HG03045 (cell line): Measurements from ENCODE around the gene ALDH9A1.
"Not testable (repeated sequence)": the region's sequence is repeated elsewhere in the genome, so short reads cannot be mapped to it uniquely, and the experiment has no call there.

Experiments
- ATAC-seq: cut with Tn5 transposase; IDR thresholded peaks from one replicate; pipeline ENCODE4 v1.9.1; 2021; ENCODE audit warnings: mild to moderate bottlenecking, moderate library complexity; ENCODE audit not compliant: unreplicated experiment

ALDH9A1 gene

DNA sequence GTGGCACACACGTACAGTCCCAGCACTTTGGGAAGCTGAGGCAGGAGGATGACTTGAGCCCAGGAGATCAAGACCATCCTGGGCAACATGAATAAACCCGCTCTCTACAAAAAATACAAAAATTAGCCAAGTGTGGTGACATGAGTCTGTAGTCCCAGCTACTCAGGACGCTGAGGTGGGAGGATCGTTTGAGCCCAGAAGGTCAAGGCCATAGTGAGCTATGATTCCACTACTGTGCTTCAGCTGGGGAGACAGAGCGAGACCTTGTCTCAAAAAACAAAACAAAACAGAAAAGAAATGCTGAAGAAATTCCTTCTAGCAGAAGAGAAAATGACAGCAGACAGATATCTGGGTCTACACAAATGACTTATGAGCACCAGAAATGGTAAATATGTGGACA lies 10.3 kb downstream of the ALDH9A1 start:
- ATAC-seq, result no peak

DNA sequence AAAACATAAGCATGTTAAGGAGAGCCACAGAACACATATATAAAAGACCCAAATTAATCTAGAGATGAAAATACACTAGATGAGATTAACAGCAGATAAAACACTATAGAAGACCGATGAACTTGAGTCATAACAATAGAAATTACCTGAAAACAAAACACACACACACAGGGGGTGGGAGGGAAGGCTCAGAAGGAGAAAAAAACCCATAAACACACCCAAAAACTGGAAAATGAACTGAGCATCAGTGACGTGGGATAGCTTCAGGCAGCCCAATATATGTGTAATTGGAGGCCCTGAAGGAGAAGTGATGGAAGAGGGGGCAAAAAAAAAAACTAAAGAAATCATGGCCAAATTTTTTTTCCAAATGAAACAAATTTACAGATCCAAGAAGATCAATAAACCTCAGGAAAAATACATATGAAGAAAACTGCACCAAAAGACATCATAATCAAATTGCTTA lies 11.4 kb downstream of the ALDH9A1 start:
- peak; percentile 29 for ATAC-seq

DNA sequence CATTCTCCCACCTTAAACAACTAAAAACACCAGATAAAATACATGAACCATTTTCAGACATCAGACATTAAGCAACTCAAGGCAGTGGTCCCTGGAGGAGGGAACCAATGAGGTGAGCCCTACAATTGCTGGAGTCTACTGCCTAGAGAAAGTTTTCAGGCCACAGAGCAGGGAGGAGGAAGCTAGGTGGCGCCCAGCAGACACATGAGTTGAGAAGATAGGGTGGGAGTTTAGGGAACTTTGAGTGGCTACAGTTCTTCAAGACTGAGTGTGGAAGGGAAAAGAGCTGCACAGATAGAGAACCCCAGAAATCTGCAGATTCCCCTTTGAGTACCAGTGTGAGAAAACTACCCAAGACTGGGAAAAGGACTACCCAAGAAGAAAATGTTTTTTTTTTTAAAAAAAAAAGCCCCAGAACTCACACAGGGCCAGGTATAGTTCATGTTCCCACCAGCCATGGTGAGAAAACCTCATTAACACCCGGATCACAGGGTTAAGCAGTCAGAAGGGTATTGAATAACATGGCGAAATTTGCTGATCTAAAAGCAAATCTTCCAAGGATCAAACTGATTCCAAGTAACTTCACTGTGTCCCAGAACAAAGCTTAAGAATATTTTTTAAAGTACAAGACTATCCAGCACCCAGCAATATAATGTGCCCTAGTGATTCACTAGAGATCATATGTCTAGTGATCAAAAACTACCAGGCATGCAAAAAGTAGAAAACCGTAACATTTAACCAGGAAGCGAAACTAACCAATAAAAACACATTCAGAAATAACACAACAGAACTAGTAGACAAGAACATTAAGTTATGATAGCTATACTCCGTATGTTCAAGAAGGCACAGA lies 12.0 kb downstream of the ALDH9A1 start:
- ATAC-seq, result peak; percentile 46

DNA sequence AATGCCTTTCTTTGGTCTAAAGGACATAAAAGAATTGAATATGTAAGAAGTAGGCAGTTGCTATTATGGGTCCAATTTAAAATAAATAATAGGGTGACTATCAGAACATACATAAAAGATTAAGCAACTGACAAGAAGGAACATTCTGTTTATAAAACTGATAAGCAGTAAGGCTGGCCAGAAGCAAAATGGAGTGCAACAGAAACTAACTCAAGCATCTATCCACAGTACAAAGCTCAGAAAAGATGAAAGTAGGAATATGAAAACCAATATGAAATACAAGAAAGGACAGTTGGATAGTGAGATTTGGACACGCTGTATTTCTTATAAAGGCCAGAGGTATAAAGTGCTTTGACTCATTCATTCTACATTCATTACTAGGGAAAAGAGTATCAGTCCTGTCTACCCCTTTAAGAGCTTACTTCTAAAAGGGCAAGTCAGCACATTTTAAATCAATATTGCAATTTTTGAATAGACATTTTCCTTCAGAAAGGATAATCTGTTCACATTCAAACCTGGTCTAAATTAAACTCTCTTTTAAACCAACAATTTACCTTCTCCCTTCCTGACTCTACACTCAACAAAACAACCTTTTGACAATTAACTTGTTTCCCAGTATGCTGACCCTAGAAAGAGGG lies 14.4 kb downstream of the ALDH9A1 start:
- no peak for ATAC-seq

DNA sequence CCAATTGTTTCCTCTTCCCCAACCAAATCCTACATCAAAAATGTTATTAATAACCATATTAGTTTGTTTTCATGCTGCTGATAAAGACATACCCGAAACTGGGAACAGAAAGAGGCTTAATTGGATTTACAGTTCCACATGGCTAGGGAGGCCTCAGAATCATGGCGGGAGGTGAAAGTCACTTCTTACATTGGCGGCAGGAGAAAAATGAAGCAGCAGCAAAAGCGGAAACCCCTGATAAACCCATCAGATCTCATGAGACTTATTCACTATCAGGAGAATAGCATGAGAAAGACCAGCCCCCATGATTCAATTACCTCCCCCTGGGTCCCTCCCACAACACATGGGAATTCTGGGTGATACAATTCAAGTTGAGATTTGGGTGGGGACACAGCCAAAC lies 17.6 kb downstream of the ALDH9A1 start:
- not testable (repeated sequence) for ATAC-seq

DNA sequence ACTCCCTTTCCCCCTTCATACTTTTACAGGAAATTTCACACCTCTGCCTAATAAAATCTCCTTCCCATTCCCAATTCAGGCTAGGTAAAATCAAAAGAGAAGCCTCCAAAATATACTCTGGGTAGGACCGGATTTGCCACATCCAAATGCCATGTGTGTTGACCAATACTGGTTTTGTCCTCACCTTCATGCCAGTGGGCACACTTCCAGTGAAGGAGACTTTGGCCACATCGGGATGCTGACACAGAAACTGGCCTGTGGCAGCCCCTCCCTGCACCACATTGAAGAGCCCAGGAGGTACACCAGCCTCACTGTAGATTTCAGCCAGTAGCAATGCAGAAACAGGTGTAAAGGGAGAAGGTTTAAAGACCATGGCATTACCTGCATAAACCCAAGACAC lies 18.1 kb downstream of the ALDH9A1 start:
- no peak for ATAC-seq

DNA sequence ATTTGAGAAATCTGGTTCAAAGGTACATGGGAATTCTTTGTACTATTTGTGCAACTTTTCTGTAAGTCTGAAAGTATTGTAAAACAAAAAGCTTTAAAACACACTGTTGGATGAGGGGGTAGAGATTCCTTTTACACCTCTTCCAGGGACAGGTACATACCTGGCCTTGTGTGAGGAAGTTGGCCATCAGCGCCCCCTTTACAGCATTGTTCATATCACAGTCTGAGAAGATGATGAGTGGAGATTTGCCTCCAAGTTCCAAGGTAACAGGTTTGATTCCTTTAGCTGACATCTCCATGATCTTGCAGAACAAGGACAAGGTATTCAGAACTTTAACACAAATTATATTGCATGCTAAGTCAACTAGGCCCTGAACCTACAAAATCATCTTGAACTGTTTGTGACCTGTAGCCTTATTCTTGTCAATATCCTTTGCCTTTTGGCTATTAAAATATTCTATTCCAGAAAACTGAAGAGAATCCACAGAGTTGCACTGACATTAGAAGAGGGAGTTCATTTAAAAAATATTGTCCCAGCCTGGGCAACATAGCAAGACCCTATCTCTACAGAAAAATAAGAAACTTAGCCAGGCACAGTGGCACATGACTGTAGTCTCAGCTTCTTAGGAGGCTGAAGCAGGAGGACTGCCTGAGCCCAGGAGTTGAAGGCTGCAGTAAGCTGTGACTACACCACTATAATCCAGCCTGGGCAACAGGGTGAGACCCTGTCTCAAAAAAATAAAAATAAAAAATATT lies 18.9 kb downstream of the ALDH9A1 start:
- ATAC-seq, result no peak

DNA sequence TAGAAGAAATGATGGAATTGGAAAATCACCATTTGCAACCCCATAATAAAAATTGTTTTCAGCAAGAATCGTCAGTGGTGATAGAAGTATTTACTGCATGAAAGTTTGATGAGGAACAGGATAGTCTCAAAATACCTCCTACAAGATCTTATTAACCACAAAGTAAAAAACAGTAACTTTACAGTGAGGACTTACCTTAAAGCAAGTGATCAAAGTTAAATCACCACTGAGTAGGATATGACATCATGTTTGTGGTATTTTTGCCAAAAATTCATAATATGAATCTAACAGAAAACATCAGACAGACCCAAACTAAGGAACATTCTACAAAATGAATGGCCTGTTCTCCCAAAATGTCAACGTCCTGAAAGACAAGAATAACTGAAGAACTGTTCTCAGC lies 19.9 kb downstream of the ALDH9A1 start:
- ATAC-seq, result no peak

DNA sequence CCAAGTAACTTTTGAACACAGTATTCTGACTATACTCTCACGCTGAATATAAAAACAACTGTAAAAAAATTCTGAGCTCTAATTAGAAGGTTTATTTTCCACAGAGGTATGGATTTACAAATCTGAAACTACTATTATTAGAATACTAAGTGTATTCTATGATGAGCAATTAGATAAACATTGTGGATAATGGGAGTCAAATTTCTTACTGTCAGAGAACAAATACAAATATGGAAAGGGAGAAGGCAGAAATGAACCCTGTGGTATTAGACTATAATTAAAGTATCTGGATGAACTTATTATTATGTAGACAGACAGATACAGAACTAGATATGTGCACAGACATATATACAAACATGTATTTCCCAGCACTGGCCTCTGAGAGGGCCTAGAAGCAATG lies 22.6 kb downstream of the ALDH9A1 start:
- no peak for ATAC-seq

DNA sequence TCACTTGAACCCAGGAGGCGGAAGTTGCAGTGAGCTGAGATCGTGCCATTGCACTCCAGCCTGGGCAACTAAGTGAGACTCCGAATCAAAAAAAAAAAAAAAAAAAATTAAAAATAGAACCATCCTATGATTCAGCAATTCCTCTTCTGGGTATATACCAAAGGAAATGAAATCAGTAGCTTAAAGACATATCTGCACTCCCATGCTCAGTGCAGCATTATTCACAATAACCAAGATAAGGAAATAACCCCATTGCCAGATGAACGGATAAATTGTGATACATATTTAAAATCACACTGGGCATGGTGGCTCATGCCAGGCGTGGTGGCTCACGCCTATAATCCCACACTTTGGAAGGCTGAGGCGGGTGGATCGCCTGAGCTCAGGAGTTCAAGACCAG lies 23.8 kb downstream of the ALDH9A1 start:
- no peak for ATAC-seq

DNA sequence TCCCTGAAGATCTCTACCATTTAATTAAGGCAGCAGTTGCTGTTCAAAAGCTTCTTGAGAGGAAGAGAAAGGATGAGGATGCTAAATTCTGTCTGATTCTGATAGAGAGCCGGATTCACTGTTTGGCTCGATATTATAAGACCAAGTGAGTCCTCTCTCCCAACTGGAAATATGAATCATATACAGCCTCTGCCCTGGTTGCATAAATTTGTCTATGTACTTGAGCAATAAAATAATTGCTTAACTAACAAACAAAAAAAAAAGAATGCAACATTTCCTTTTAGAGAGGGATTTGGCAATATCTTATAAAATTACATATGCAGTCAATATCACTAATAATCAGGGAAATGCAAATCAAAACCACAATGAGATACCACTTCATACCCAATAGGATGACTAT lies 26.8 kb downstream of the ALDH9A1 start:
- ATAC-seq, result no peak

DNA sequence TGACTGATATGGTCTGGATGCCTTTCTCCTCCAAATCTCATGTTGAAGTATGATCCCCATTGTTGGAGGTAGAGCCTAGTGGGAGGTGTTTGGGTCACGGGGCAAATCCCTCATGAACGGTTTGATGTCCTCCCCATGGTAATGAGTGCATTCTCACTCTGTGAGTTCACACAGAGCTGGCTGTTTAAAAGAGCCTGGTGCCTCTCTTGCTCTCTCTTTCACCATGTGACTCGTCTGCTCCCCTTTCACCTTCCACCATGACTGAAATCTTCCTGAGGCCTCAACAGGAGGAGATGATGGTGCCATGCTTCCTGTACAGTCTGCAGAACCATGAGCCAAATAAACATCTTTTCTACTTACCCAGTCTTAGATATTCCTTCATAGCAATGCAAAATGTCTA lies 30.2 kb downstream of the ALDH9A1 start:
- ATAC-seq, result no peak

DNA sequence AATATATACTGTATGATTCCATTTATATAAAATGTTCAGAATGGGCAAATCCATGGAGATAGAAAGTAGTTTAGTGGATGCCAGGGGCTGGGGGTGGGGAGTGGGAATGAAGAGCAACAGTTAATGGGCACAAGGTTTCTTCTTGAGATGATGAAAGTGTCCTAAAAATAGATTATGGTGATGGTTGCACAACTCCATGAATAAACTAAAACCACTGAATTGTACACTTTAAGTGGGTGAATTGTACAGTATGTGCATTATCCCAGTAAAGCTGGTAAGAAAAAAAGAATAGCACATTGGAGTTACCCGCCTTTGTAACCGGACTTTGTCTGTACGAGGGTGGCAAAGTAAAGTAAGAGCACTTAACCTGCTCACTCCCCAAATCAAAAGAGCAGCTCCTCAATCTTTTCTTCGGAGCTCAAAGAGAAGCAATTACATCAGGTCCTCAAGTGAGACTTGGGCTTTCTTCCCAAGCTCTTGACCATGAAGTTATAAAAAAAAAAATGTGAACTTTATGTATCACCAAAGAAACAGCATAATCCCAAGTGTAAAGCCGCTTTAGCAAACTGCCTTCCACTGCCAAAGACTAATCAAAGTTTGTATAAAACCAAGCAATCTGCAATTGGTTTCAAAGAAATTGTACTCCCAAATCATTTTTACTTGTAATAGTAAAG lies 32.1 kb downstream of the ALDH9A1 start:
- ATAC-seq, result no peak

DNA sequence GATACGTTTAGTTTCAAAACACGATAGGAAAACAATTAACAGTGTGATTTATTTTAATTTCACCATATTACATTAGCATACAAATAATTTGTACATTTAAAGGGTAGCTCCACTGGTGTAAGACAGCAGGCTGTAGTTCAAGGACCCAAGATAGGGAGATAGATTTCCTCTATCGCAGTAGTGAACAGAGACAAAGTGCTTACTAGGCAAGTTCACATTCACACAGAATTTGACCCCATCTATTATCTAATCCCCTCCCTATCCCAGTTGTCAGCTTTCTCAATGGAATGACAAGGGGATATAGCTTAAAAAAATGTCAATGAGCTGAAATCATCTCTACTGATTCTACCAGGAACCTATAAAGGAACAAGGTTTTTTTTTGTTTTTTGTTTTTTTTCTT lies 36.2 kb downstream of the ALDH9A1 start:
- ATAC-seq, result no peak

DNA sequence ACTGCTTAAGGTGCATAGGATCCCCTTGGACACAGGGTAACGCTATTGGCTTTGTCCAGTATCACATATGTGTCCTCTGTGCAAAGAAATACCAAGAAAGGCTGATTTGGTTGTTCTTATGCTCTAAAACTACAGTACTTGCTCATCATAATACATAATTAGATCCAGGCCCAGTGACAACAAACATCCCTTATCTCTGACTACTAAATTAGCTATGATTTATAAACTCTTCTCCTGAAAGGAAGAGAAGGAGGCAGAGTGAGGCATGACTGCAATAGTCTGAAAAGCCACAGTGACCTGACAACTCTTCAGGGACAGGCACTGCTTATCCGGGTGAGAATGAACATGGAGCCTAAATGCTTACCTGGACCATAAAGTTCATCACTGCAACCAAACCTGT lies 36.7 kb downstream of the ALDH9A1 start:
- ATAC-seq, result no peak

DNA sequence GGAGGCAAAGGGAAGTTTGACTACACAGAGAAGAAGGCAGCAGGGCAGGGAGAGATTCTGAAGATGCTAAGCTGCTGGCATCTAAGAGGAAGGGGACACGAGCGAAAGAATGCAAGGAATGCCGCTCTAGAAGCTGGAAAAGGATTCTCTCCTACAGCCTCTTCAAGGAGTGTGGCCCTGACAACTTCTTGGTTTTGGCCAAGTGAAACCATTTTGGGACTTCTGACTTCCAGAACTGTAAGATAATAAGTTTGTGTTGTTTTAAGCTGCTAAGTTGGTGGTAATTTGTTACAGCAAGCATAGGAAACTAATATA lies 38.8 kb downstream of the ALDH9A1 start:
- ATAC-seq, result no peak

DNA sequence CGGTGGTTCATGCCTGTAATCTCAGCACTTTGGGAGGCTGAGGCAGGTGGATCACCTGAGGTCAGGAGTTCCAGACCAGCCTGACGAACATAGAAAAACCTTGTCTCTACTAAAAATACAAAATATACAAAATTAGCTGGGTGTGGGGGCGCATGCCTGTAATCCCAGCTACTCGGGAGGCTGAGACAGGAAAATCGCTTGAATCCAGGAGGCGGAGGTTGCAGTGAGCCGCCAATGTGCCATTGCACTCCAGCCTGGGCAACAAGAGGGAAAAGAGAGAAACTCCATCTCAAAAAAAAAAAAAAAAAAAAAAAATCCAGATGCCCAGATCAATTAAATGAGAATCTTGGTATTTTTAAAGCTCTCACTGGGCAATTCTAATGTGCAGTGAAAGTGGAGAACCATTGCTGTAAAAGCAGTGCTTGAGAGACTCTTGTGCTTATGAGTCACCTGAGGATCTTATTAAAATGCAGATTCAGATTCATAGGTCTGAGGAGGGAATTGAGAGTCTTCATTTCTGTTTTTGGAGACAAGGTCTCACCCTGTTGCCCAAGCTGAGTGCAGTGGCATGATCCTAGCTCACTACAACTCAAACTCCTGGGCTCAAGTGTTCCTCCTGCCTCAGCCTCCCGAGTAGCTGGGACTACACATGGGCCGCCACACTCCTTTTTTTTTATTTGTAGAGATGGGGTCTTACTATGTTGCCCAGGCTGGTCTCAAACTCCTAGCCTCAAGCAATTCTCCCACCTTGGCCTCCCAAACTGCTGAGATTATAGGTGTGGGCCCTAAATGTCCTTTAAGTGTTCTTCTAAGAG lies 39.4 kb downstream of the ALDH9A1 start:
- ATAC-seq, result not testable (repeated sequence)

DNA sequence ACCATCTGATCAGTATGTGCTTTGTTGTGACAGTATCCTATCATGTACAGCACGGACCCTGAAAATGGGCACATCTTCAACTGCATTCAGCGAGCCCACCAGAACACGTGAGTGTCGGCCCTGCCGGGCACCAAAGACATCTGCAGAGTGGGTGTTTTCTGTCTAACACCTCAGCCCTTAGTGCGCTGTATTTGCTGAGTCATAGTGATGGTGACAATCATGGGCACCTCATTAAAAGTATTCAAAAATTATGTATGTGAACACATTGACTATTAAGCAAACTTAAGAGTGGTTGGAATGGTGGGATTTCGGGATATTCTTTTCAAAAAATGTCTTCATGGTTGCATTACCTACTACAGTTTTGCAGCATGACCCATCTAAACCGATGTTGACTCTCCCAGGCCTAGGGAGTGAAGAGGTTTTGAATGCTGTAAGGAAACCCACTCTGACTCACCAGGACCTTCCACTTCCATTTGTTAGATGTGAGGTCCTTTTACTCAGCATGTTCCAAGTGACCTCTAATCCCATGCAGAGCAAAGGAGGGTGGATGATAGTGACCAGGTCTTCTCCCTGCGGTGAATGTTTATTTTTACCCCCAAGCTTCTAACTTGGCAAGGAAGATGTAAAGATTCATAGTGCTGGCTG lies 47.3 kb downstream of the ALDH9A1 start:
- no peak for ATAC-seq

DNA sequence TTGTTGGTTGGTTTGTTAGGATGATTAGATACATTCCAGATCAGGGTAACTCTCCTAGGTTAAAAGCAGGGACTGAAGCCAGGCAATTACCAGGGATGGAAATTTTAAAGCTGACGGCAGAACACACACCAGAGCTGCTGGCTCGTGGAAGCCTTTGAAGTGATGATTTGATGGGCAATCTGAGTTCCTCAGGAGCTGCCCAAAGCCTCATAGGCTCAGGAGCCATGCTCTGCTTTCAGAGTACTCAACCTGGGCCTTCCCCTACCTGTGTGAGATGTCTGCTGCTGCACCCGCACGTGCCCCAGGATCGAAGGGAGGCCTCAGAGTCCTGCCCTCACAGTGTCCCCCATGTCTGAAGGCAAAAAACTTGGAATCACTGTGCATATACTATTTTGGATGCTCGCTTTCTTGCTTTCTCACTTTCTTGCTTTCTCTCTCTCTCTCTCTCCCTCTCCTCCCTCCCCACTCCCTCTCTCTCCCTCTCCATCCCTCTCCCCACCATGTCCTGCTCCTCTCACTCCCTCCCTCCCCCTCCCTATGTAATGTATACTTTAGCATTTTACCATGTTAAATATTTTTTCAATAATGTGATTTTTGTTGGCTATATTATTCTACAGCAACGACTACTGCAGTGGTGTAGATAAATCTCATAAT lies 49.3 kb downstream of the ALDH9A1 start:
- ATAC-seq, result no peak

DNA sequence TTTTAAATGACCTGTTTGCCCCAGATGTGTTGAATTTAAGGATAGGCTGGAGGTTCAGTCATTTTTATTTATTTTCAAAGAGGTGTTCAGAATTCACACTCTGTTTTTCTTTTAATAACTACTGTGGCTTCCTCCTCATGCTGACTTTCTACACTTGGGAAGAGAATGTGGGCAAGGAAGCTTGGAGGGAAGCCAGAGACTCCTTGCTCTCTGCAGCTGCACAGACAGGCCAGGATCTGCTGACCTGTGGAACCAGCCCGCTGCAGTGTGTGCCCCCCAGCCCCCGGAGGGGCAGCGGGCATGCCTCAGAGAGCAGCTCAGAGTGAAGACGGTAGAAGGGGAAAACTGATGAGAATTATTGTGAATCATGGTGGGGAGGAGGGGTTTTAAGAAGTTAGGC lies 50.4 kb downstream of the ALDH9A1 start:
- no peak for ATAC-seq
